Measurements from ENCODE around the gene UBE2D3. TPM values are rescaled to one million over a fixed set of nuclear protein-coding genes. Genes with fewer than 3 reads are reported as not detected.
A peak's percentile ranks its signal among the peaks of the same experiment; 100 is the strongest.
"Not testable (repeated sequence)": the region's sequence is repeated elsewhere in the genome, so short reads cannot be mapped to it uniquely, and the experiment has no call there.

The UBE2D3 gene
- total RNA-seq, 1 donor from 2014 or later: 370 TPM

GRCh38 chr4:102868153-102868780, 40.9 kb upstream of the UBE2D3 start:
- Mint-ChIP-seq H3K27me3 (ENCODE audit: unreplicated experiment) (peaks cover 2% of the 10 kb centered on the region), H3K36me3 (ENCODE audit: low read depth, unreplicated experiment) (peaks cover 5% of the 10 kb centered on the region), H3K9me3 (ENCODE audit: unreplicated experiment) (no peaks in the 10 kb centered on the region), H3K4me3 (ENCODE audit: unreplicated experiment) (peak overlapping the region; percentile 91), H3K4me1 (ENCODE audit: unreplicated experiment) (peaks cover 20% of the 10 kb centered on the region), H3K27ac (ENCODE audit: unreplicated experiment) (peak overlapping the region; percentile 94)
- DNase-seq (ENCODE audit: low spot score): peak; percentile 20
- TF ChIP-seq, protein P1, sequence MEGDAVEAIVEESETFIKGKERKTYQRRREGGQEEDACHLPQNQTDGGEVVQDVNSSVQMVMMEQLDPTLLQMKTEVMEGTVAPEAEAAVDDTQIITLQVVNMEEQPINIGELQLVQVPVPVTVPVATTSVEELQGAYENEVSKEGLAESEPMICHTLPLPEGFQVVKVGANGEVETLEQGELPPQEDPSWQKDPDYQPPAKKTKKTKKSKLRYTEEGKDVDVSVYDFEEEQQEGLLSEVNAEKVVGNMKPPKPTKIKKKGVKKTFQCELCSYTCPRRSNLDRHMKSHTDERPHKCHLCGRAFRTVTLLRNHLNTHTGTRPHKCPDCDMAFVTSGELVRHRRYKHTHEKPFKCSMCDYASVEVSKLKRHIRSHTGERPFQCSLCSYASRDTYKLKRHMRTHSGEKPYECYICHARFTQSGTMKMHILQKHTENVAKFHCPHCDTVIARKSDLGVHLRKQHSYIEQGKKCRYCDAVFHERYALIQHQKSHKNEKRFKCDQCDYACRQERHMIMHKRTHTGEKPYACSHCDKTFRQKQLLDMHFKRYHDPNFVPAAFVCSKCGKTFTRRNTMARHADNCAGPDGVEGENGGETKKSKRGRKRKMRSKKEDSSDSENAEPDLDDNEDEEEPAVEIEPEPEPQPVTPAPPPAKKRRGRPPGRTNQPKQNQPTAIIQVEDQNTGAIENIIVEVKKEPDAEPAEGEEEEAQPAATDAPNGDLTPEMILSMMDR (IDR thresholded peaks at IDR 0.05; ENCODE audit: unreplicated experiment): no peak

DNA sequence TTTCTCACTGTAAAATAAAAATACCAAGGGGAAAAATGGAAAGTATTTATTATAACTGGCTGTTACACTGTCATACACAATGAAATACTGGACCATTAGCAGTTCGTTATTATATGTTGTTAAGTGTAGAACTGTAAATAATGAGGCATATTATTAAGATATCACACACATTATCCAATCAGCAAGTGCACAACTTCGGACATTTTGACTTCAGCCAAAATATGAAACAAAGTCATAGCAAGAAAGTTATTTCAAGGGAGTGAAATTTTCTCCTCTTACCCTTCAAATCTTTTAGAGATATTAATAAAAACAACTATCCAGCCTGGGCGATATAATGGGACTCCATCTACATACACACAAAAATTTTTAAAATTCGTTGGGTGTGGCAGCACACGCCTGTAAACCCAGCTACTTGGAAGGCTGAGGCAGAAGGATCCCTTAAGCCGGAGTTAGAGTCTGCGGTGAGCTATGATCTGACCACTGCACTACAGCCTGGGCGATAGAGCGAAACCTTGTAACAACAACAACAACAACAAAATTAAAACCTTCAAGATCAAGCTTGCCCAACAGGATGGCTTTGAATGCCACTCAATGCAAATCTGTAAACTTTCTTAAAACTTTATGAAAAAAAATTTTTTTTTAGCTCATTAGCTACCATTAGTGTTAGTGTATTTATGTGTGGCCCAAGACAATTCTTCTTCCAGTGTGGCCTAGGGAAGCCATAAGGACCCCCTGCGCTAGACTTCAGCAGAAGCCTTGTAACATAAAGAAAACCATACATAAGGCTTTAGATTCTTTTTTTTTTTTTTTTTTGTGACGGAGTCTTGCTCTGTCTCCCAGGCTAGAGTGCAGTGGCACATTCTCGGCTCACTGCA, 40.2 kb upstream of the UBE2D3 start:
- Mint-ChIP-seq H3K4me1 (ENCODE audit: unreplicated experiment) (peaks cover 20% of the 10 kb centered on the region), H3K27ac (ENCODE audit: unreplicated experiment) (peak overlapping the region; percentile 64), H3K27me3 (ENCODE audit: unreplicated experiment) (peaks cover 2% of the 10 kb centered on the region), H3K9me3 (ENCODE audit: unreplicated experiment) (no peaks in the 10 kb centered on the region), H3K4me3 (ENCODE audit: unreplicated experiment) (peak overlapping the region; percentile 91), H3K36me3 (ENCODE audit: low read depth, unreplicated experiment) (no peaks in the 10 kb centered on the region)
- TF ChIP-seq, protein P1 (IDR thresholded peaks at IDR 0.05; ENCODE audit: unreplicated experiment): no peak
- no peak for DNase-seq (ENCODE audit: low spot score)

DNA sequence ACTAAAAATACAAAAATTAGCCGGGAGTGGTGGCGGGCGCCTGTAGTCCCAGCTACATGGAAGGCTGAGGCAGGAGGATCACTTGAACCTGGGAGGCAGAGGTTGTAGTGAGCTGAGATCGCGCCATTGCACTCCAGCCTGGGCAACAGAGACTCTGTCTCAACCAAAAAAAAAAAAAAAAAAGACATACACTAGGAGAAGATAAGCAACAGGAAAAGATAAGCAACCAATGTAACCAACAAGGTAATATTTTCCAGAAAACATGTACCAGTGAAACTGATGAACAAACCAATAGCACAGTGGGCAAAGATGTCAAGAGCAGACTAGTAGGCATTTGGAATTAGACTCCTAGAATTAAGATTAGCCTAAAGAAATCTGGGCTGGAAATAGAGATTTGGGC, 38.0 kb upstream of the UBE2D3 start:
- H3K27me3 Mint-ChIP-seq (ENCODE audit: unreplicated experiment); H3K36me3 Mint-ChIP-seq (ENCODE audit: low read depth, unreplicated experiment); H3K27ac Mint-ChIP-seq (ENCODE audit: unreplicated experiment); DNase-seq (ENCODE audit: low spot score); H3K9me3 Mint-ChIP-seq (ENCODE audit: unreplicated experiment); H3K4me3 Mint-ChIP-seq (ENCODE audit: unreplicated experiment): not testable (repeated sequence)
- peaks cover 18% of the 10 kb centered on the region for H3K4me1 Mint-ChIP-seq (ENCODE audit: unreplicated experiment)

DNA sequence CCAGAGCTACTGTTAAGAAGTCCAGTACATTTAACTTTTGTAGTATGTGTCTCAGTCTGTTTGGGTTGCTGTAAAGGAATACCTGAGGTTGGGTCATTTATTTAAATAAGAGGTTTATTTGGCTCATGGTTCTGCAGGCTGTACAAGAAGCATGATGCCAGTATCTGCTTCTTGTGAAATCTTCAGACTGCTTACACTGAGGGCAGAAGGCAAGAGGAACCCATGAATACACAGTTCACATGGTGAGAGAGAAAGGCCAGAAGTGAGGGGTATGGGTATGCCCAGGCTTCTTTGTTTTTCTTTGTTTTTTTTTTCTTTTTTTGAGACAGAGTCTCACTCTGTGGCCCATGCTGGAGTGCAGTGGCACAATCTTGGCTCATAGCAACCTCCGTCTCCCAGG, 35.4 kb upstream of the UBE2D3 start:
- TF ChIP-seq, protein P1 (IDR thresholded peaks at IDR 0.05; ENCODE audit: unreplicated experiment): no peak
- no peaks in the 10 kb centered on the region for H3K9me3 Mint-ChIP-seq (ENCODE audit: unreplicated experiment)
- H3K27ac Mint-ChIP-seq (ENCODE audit: unreplicated experiment): no peak overlapping the region
- no peak overlapping the region for H3K4me3 Mint-ChIP-seq (ENCODE audit: unreplicated experiment)
- H3K27me3 Mint-ChIP-seq (ENCODE audit: unreplicated experiment): peaks cover 5% of the 10 kb centered on the region
- H3K36me3 Mint-ChIP-seq (ENCODE audit: low read depth, unreplicated experiment): peaks cover 13% of the 10 kb centered on the region
- H3K4me1 Mint-ChIP-seq (ENCODE audit: unreplicated experiment): peaks cover 7% of the 10 kb centered on the region
- DNase-seq (ENCODE audit: low spot score): no peak

DNA sequence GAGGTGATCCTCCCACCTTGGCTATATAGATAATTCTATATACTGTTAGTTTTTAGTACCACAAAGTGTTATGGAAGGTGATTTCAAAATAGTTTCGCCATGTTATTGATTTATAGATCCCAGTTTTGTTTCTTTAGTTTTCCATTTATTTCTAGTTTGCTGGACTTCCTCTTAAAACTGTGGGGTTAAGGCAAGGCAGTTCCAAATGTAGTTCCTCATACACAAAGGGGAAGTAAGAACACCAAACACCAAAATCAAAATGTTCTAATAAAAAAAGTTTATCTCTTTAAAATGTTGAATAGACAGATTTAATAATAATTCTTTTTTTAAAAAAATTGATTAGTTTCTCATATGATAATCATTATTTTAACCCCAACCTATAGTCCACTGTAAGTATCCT, 34.7 kb upstream of the UBE2D3 start:
- Mint-ChIP-seq H3K27ac (ENCODE audit: unreplicated experiment) (no peak overlapping the region), H3K4me3 (ENCODE audit: unreplicated experiment) (no peak overlapping the region), H3K9me3 (ENCODE audit: unreplicated experiment) (no peaks in the 10 kb centered on the region), H3K36me3 (ENCODE audit: low read depth, unreplicated experiment) (peaks cover 13% of the 10 kb centered on the region), H3K4me1 (ENCODE audit: unreplicated experiment) (peaks cover 4% of the 10 kb centered on the region), H3K27me3 (ENCODE audit: unreplicated experiment) (peaks cover 3% of the 10 kb centered on the region)
- TF ChIP-seq, protein P1 (IDR thresholded peaks at IDR 0.05; ENCODE audit: unreplicated experiment): no peak
- DNase-seq (ENCODE audit: low spot score): no peak

Measured in endothelial cell (in vitro differentiated cells).